GM18873 (cell line): ENCODE data around the gene ATP9B.

Experiments used
- ATAC-seq: cut with Tn5 transposase; IDR thresholded peaks from one replicate; pipeline ENCODE4 v1.9.1; 2021; ENCODE audit warnings: mild to moderate bottlenecking, moderate library complexity, moderate number of reproducible peaks; ENCODE audit not compliant: unreplicated experiment, low FRiP score

Gene ATP9B

GRCh38 chr18:79344208-79344581, 275.0 kb downstream of the ATP9B start:
- no peak for ATAC-seq

- ATAC-seq, result no peak
Measured at GRCh38 chr18:79345366-79345765, 276.2 kb downstream of the ATP9B start.

GRCh38 chr18:79345981-79346380, 276.8 kb downstream of the ATP9B start:
- no peak for ATAC-seq

- ATAC-seq, result no peak
Measured at GRCh38 chr18:79348066-79348465, 278.9 kb downstream of the ATP9B start.

- ATAC-seq, result no peak
Measured at GRCh38 chr18:79352432-79352831, 283.2 kb downstream of the ATP9B start.

GRCh38 chr18:79353267-79353666, 284.1 kb downstream of the ATP9B start:
- ATAC-seq, result no peak

- ATAC-seq, result no peak
Measured at GRCh38 chr18:79354350-79354749, 285.2 kb downstream of the ATP9B start.

GRCh38 chr18:79355433-79356335, 286.5 kb downstream of the ATP9B start:
- ATAC-seq, result peak; percentile 48

- ATAC-seq, result peak; percentile 90
Measured at GRCh38 chr18:79356435-79356834, 287.2 kb downstream of the ATP9B start.

GRCh38 chr18:79360933-79361332, 291.7 kb downstream of the ATP9B start:
- ATAC-seq, result no peak

GRCh38 chr18:79361766-79362522, 292.8 kb downstream of the ATP9B start:
- ATAC-seq, result no peak

GRCh38 chr18:79365701-79366100, 296.5 kb downstream of the ATP9B start:
- no peak for ATAC-seq

GRCh38 chr18:79366177-79367094, 297.2 kb downstream of the ATP9B start:
- no peak for ATAC-seq

GRCh38 chr18:79367480-79367879, 298.3 kb downstream of the ATP9B start:
- no peak for ATAC-seq

- no peak for ATAC-seq
Measured at GRCh38 chr18:79367989-79368388, 298.8 kb downstream of the ATP9B start.

GRCh38 chr18:79368681-79369080, 299.5 kb downstream of the ATP9B start:
- no peak for ATAC-seq

GRCh38 chr18:79371561-79372121, 302.4 kb downstream of the ATP9B start:
- no peak for ATAC-seq

- no peak for ATAC-seq
Measured at GRCh38 chr18:79372461-79372860, 303.3 kb downstream of the ATP9B start.

GRCh38 chr18:79372991-79373390, 303.8 kb downstream of the ATP9B start:
- ATAC-seq, result no peak

GRCh38 chr18:79373736-79374135, 304.5 kb downstream of the ATP9B start:
- ATAC-seq, result no peak
